ENCODE data around the gene AKIRIN1. TPM values are rescaled to one million over a fixed set of nuclear protein-coding genes. Genes with fewer than 3 reads are reported as not detected.
"Not testable (repeated sequence)": the region's sequence is repeated elsewhere in the genome, so short reads cannot be mapped to it uniquely, and the experiment has no call there.

The AKIRIN1 gene
- total RNA-seq, 4 donors from 2014 or later: 18.9 to 39.6 (median 33.8) TPM

- no peak overlapping the region for H3K4me3 ChIP-seq
- peaks cover 0 to 25% (median 0%) of the 10 kb centered on the region in 3 donors for H3K36me3 ChIP-seq
- peak overlapping the region in 1 of 4 donors; percentile 14 for H3K27ac ChIP-seq
- no peak for TF ChIP-seq POLR2A (IDR thresholded peaks at IDR 0.05)
- no peak for TF ChIP-seq CTCF (IDR thresholded peaks at IDR 0.05)
- no peaks in the 10 kb centered on the region for H3K27me3 ChIP-seq
- no peak for DNase-seq
- H3K9me3 ChIP-seq: no peaks in the 10 kb centered on the region
- no peaks in the 10 kb centered on the region for H3K4me1 ChIP-seq
These were observed 55.6 kb downstream of the AKIRIN1 start for GRCh38 chr1:39046613-39047210.

GRCh38 chr1:39047374-39048229, 56.5 kb downstream of the AKIRIN1 start:
- Histone ChIP-seq H3K4me1 (no peaks in the 10 kb centered on the region), H3K27ac (peak overlapping the region in 1 of 4 donors; percentile 14), H3K36me3 (peaks cover 0 to 24% (median 0%) of the 10 kb centered on the region in 3 donors), H3K9me3 (no peaks in the 10 kb centered on the region), H3K4me3 (no peak overlapping the region), H3K27me3 (no peaks in the 10 kb centered on the region)
- TF ChIP-seq POLR2A (IDR thresholded peaks at IDR 0.05) (no peak), CTCF (IDR thresholded peaks at IDR 0.05) (no peak)
- DNase-seq: peak in 1 of 3 donors; percentile 45

- TF ChIP-seq CTCF (IDR thresholded peaks at IDR 0.05) (no peak), POLR2A (IDR thresholded peaks at IDR 0.05) (no peak)
- peaks cover 0 to 15% (median 0%) of the 10 kb centered on the region in 3 donors for H3K36me3 ChIP-seq
- no peak overlapping the region for H3K27ac ChIP-seq
- no peak overlapping the region for H3K4me3 ChIP-seq
- H3K4me1 ChIP-seq: no peaks in the 10 kb centered on the region
- H3K27me3 ChIP-seq: no peaks in the 10 kb centered on the region
- peak in 1 of 3 donors; percentile 2 for DNase-seq
- H3K9me3 ChIP-seq: no peaks in the 10 kb centered on the region
These were observed 57.8 kb downstream of the AKIRIN1 start for GRCh38 chr1:39048745-39049370.

- Histone ChIP-seq H3K4me1 (no peaks in the 10 kb centered on the region), H3K27ac (no peak overlapping the region), H3K4me3 (no peak overlapping the region), H3K36me3 (peaks cover 0 to 13% (median 0%) of the 10 kb centered on the region in 3 donors), H3K27me3 (no peaks in the 10 kb centered on the region), H3K9me3 (no peaks in the 10 kb centered on the region)
- TF ChIP-seq CTCF (IDR thresholded peaks at IDR 0.05): no peak
- TF ChIP-seq POLR2A (IDR thresholded peaks at IDR 0.05): no peak
- peak in 1 of 3 donors; percentile 28 for DNase-seq
These were observed 58.9 kb downstream of the AKIRIN1 start for GRCh38 chr1:39050001-39050400.

- peak in 1 of 3 donors; percentile 13 for DNase-seq
- not testable (repeated sequence) for H3K4me1 ChIP-seq, H3K27ac ChIP-seq, H3K9me3 ChIP-seq, H3K4me3 ChIP-seq, H3K27me3 ChIP-seq
- peaks cover 0 to 13% (median 0%) of the 10 kb centered on the region in 3 donors for H3K36me3 ChIP-seq
These were observed 60.2 kb downstream of the AKIRIN1 start for GRCh38 chr1:39051193-39051850.
